IPS-NIHi11 (cell line): ENCODE data around the gene TIRAP.

ENCODE experiments used
- DNase-seq: peaks from one replicate; pipeline ENCODE4 v3.0.0; 2012; ENCODE audit warnings: mixed read lengths, low spot score

Gene TIRAP

GRCh38 chr11:126322996-126323395, 40.1 kb downstream of the TIRAP start:
- no peak for DNase-seq

- no peak for DNase-seq
Measured at GRCh38 chr11:126327281-126328000, 44.5 kb downstream of the TIRAP start.

GRCh38 chr11:126328001-126328390, 45.1 kb downstream of the TIRAP start:
- DNase-seq: no peak

DNA sequence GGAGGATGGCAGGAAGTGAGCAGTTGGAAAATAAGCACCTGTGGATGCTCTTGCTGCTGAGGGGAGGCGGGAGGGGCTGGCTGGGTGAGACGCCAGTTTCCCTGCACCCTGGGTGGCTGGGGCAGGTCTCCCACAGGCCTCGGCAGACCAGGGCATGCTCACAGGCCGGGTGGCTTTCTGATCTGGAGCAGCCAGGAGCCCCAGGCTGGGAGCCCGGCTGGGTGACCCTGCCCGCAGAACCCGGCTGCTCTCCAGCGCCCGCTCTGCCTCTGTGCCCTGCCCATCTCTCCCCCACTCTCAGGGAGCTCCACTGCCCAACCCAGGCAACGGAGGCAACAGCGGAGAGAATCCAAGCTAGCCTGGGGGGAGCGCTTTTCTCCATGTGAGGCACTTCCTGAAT, 45.6 kb downstream of the TIRAP start:
- no peak for DNase-seq

- DNase-seq: no peak
Measured at GRCh38 chr11:126328938-126329643, 46.2 kb downstream of the TIRAP start.

DNA sequence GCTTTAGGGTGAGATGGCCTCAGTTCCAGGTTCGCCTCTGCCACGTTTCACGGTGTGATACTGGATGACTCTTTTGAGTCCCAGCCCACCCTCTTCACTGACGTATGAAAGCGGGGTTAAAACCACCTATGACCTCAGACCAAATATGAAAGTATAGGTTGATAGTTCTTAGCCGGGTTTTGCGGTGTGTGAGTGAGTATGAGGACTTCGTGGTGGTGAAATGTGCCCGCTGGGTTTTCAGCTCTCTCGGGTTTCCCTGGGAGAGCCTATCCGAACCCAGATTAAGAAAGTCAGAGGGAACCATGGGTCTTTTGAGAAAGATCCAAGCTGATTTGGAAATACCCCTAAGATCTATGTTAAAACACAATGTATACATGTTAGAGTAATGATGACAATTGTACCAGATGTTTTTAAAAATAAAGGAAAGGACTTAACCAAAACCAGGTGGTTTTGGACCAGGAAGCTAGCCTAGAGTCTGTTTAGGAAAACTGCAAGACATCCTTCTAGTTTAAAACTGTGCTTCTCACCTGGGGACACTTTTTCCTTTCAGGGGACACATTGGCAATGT, 46.8 kb downstream of the TIRAP start:
- no peak for DNase-seq

DNA sequence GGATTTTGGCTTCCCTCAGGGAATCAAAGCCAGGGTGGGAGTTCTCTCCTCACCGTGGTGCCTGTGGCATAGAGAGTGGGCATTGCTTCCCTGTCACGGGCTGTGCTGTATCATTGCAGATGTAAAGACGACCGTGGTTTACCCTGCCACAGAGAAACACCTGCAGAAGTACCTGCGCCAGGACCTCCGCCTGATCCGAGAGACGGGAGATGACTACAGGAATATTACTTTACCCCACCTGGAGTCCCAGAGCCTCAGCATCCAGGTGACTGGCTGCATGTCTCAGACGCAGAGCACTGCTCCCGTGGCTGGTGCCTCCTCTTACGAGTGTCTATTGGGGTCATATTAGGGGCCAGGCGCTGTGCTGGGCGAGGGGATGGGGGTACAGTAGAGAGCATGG, 48.4 kb downstream of the TIRAP start:
- DNase-seq: no peak

- DNase-seq: no peak
Measured at GRCh38 chr11:126332221-126332711, 49.4 kb downstream of the TIRAP start.

GRCh38 chr11:126333142-126333541, 50.2 kb downstream of the TIRAP start:
- no peak for DNase-seq

DNA sequence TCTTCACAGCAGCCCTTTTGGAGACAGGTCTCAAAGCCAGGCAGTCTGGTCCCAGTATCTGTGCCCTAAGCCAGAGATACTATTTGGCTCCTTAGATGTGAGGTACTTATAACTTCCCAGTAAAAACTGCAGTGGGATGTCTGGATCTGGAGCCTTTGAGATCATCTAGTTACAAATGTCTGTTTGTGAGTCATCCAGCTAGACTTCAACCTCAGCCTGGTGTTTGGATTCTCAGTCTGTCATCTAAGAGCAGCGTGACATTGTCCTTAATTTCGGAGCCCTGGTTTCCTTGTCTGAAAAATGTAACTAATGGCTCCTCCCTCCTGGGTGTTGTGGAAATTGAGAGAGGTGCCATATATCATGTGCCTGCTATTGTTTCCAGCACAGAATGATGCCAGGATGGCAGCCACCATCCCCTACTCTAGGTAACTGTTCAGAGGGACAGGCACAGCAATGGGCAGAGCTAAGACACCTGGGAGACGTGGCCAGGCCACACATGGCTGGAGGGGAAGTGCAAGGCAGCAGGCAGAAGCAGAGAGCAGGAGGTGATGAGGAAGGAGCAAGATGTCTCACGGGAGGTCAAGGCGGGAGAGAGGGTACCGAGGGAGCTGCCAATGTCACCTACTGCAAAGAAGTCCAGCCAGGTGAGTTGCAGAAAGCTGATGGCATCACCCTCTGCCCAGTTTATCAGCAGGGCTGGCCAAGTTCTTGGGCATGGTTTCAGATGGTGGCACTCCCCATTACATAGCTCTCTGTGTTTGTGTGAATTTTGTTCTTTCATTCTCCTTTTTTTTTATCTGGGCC, 52.0 kb downstream of the TIRAP start:
- no peak for DNase-seq

DNA sequence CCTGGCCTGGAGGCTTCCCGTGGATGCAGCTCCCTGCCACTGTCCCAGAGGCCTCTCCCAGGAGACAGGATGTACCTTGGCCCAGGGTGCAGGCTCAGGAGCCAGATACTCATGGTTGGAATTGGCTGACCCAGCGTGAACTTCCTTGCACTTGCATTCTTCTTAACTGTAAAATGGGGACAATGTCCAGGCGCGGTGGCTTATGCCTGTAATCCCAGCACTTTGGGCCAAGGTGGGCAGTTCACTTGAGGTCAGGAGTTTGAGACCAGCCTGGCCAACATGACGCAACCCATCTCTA, 52.5 kb downstream of the TIRAP start:
- no peak for DNase-seq

DNA sequence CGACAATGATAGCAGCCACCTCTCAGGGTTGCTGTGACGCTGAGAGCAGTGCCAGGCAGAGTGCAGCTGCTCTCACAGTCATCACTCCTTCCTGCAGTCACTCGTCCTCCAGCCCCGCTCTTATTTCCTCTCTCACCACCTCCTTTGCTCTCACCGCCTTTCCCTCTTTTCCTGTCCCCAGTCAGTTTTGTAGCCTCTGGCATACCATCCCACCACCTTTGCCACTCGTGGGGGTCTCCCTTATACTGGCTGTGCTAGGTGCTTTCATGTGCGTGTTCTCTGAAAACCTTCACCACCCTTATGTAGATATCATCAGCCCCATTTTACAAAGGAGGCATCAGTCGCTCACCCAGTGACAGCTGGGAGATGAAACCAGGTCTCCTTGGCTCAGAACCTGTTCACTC, 53.2 kb downstream of the TIRAP start:
- DNase-seq: no peak

DNA sequence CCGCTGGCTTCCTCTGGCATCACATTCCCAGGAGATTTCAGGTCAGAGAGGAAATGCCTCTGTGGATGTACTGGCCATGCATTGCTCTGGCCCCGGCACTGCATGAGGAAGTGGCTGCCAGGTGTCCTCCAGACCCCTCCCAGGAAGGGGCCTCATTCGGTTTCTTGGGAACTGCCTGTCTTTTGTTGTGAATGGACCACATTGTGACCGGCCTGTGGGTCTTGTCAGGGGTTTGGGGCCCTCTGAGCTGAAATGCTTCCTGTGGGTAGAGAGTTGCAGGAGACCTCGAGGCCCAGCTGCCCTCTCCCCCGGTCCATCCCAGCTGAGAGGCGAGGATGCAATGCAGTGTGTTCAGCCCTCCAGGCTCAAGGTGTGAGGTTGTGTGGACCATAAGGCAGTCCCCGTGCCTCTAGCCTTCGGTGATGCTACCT, 53.8 kb downstream of the TIRAP start:
- no peak for DNase-seq

GRCh38 chr11:126337126-126337473, 54.2 kb downstream of the TIRAP start:
- no peak for DNase-seq

DNA sequence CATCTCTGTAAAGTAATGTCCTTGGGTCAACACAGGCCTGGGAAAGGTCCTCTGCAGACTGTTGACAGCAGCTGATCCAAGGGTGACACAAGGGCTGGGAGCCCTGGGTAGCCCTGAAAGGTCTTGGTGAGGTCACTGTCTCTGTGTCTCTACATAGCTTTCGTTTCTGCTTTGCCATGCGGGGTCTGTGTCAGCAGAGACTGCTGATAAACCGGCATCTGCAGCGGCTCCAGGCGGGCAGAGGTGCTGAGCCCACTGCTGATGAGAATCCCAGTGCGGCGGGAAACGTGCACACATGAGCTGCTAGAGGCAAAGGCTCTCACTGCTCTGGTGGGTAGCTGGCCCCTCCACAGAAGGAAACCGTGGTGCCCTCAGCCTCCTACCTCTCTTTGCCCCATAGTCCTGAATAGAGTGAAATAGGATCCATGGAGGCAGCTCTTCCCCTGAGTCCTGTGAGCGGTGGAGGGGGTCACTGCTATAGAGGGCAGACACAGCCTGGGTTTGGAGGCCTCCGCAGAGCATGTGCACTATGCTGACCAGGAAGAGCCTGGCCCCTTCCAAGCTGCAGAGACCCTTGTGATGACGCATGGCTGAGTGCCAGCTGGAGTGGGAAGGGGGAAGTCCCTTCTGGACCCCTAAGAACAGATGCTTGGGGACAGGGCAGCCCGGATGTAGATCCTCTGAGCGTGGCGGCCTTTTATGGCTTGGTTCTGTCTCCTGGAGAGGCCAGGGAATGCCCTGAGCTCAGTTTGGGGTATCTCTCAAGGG, 54.8 kb downstream of the TIRAP start:
- no peak for DNase-seq

DNA sequence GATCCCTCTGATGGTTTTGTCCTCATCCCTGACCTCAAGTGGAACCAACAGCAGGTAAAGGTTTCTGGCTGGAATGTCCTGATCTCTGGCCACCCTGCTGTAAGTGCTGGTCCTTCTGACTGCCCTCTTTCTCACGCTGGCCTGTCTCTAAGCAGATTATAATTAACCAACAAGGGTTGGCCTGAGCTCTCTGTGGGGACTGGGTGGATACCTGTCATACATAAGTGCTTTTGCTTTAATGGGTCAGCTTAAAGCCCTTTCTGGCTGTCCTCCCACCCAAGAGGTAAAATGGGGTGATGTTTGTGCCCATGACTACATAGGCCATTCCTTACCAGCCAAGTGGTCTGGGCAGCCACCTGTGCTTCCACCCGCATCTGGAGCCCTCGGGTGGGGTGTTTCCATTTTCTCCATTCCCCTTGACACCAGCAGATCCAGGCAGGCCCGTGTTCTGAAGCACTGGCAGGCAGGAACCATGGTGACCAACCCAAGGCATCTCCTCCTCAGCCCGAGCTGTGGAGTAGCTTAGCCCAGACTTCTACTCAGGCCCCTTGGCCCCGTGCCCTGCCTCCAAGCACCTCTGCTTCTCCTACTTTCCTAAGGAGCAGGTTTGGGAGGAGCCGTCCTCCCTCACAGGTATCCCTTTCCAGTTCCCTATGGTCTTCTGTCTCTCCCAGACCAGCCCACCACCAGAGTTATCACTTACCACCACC, 55.6 kb downstream of the TIRAP start:
- DNase-seq: no peak

DNA sequence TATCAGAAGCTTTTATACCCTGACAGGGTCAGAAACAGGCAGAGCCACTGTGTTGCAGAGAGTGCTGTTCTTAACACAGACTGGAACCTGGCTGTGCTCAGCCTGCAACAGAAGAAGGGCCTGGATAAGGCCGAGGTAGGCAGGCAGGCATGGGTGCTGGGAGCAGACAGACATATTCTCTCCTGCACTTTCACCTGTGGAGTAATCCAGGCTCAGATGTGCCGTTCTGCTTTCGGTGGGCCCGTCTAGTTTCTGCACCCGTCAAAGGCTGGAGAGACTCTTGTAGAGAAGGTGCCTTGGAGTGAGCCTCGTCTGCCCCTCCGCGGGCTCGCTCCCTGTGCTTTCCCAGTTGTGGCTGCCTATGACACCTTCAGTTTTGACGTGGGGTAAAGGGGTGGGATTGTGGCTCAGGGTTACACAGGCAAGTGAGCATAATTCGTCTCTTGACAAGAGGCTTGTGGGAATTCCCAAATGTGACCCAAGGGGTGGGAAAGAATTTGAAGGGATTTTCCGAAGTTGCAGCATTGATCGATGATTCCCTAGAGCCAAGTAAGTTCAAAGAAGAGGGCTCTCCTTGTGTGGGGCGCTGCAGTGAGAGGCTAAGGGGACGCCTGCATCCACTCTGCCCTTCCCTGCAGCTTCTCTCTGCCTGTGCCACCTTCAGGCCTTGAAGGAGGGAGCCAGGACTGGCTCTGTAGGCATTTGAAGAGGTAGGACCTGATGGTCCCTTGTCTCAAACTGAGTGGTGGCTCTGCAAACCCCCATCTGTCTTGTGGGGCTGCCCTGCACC, 56.4 kb downstream of the TIRAP start:
- DNase-seq: no peak

- DNase-seq: no peak
Measured at GRCh38 chr11:126339863-126340434, 57.1 kb downstream of the TIRAP start.

DNA sequence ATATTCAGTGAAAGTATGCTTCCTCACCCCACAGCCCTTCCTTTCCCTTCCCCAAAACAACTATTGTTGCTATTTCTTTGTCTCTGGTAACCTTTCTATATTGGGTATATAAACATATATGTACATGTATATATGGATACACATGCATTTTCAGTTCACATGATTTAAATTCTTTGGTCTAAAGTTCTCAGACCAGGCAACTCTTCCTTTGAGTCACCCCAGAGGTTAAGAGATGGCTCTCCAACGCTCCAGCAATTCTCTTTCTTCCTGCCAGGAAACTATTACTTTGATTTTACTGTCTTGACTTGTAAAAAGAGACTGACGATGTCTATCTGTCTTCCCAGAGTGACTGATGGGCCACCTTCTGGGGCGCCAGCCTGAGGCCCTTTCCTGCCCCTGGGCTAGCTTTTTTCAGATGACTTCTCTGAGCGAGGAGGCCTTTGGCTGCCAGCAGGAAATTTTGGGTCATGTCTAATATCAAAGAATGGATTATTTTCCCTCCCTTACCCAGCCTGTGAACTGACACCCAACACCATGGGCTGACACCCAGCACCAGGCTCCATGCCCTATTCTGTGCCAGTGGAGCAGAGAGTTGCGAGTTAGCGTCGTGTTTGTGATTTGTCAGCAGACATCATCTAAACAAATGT, 58.2 kb downstream of the TIRAP start:
- no peak for DNase-seq

- DNase-seq: no peak
Measured at GRCh38 chr11:126341760-126342161, 58.9 kb downstream of the TIRAP start.
